ENCODE results near the gene GBX2.
"Not testable (repeated sequence)": the region's sequence is repeated elsewhere in the genome, so short reads cannot be mapped to it uniquely, and the experiment has no call there.

GBX2 gene

DNA sequence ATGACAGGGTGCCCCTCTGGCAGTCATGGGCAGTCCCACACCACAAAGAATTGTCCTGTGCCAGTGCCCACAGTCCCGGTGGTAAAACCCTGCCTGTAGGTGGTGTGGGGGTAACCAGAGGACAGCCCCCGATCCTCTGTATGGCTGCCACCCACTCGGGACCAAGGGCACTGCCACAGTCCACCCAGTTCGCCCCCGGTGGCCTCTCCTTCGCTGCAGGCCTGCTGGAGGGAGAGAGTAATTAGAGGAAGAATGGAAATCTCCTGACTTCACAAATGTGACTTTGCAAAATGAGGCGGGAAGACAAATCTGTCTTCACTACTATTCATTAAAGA, 11.4 kb downstream of the GBX2 start:
- no peak overlapping the region for H3K4me3 ChIP-seq (ENCODE audit: low read length)
- TF ChIP-seq, protein P1, sequence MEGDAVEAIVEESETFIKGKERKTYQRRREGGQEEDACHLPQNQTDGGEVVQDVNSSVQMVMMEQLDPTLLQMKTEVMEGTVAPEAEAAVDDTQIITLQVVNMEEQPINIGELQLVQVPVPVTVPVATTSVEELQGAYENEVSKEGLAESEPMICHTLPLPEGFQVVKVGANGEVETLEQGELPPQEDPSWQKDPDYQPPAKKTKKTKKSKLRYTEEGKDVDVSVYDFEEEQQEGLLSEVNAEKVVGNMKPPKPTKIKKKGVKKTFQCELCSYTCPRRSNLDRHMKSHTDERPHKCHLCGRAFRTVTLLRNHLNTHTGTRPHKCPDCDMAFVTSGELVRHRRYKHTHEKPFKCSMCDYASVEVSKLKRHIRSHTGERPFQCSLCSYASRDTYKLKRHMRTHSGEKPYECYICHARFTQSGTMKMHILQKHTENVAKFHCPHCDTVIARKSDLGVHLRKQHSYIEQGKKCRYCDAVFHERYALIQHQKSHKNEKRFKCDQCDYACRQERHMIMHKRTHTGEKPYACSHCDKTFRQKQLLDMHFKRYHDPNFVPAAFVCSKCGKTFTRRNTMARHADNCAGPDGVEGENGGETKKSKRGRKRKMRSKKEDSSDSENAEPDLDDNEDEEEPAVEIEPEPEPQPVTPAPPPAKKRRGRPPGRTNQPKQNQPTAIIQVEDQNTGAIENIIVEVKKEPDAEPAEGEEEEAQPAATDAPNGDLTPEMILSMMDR (conservative IDR thresholded peaks at IDR 0.05; ENCODE audit: low read depth, low read length), result no peak
- DNase-seq (ENCODE audit: low read depth), result no peak

DNA sequence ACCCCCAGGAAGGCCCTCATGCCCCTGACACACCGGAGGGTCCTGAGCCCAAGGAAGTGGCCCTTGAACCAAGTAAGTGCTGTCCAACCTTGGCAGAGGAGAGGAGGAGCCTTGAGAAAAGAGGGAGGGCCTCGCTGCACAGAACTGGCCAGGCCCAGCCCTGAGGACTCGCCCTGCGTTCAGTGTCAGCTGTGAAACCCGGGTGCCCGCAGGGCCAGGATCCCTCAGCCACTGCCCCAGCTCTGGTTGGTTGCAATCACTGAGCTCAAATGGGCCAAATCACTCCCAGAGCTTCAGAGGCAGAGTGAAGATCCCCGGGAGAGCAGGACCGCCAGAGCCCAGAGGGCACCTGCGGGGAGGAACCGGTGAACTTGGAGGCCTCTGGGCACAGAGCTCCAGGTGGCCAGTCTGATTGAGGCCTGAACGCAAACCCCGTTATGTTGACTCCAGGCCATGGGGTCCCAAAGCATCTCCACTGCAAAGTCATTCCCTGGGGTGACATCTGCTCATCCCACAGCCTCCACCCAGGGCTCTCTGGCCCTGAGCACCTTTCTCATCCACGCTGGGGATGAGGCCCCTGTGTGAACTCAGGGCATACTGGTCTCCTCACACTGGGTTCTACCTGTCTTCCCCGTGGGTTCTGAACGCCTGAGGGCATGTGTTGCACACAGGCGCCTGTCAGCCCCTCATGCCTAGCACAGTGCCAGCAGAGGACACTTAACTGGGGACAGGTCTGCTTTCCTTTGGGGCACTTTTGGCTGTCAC, 11.9 kb downstream of the GBX2 start:
- H3K4me3 ChIP-seq (ENCODE audit: low read length), result no peak overlapping the region
- TF ChIP-seq, protein P1 (conservative IDR thresholded peaks at IDR 0.05; ENCODE audit: low read depth, low read length), result no peak
- no peak for DNase-seq (ENCODE audit: low read depth)

DNA sequence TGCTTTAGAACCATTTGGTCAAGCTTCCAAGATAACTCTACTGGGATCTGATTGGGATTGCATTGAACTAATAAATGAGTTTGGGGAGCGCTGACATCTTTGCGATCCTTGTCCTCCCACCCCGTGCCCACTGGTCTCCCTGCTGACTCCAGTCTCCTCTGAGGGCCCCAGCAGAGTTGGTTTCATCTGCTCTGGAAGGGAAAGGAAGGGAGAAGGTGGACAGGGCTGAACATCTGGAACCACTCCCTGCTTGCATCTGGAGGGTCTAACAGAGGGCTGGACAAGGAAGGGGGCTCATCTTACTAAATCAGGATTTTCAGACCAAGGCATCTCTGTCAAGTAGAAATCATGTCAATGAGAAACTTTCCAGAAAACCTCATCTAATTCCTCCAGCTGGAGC, 12.8 kb downstream of the GBX2 start:
- no peak for DNase-seq (ENCODE audit: low read depth)
- TF ChIP-seq, protein P1 (conservative IDR thresholded peaks at IDR 0.05; ENCODE audit: low read depth, low read length), result no peak
- no peak overlapping the region for H3K4me3 ChIP-seq (ENCODE audit: low read length)

DNA sequence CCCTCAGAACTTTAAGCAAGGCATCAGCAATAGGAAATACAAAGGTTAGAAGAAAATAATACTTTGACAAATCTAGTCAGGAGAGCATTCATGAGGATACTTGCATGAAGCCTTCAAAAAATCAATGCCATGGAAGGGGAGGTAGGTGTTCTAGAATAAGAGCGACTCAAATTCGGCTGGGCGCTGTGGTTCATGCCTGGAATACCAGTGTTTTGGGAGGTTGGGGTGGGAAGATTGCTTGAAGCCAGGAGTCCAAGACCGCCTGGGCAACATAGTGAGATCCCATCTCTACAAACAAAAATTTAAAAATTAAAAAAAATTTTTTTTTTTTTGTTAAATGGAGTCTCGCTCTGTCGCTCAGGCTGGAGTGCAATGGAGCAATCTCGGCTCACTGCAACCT, 21.8 kb downstream of the GBX2 start:
- H3K4me3 ChIP-seq (ENCODE audit: low read length), result no peak overlapping the region

DNA sequence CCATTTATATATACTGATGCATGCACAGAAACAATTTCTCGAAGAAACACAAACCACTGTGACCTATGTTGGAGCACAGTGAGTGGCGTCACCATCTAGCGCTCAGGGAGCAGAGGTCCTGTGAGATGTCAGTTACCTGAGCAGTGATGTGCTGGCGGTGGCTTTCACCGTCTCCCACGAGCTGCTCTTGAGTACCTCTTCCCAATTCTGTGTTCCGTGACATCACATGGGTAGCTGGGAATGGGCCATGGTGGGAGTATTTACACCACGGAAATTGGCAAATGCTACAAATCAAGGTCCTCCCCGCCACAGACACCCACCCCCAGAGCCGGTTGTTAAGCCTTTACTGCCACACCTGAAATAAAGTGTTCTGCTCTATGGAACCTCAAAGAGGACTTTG, 24.4 kb downstream of the GBX2 start:
- H3K4me3 ChIP-seq (ENCODE audit: low read length), result no peak overlapping the region
- TF ChIP-seq, protein P1 (conservative IDR thresholded peaks at IDR 0.05; ENCODE audit: low read depth, low read length), result no peak
- no peak for DNase-seq (ENCODE audit: low read depth)

More for the DNA sequence above, 21.8 kb downstream of the GBX2 start:
- DNase-seq (ENCODE audit: low read depth), result no peak
- TF ChIP-seq, protein P1 (conservative IDR thresholded peaks at IDR 0.05; ENCODE audit: low read depth, low read length), result no peak

DNA sequence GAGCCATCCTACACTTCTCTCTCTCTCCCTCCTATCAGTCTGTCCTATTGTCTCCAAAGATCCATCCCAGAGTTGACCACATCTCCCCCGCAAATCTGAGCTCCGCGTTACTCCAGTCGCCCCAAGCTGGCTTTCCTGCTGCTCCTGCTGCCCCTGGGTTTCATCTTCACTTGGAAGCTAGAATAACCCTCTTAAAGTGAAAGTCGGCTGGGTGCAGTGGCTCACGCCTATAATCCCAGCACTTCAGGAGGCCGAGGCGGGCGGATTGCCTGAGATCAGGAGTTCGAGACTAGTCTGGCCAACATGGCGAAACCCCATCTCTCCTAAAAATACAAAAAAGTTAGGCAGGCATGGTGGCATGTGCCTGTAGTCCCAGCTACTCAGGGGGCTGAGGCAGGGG, 26.6 kb downstream of the GBX2 start:
- not testable (repeated sequence) for DNase-seq (ENCODE audit: low read depth); H3K4me3 ChIP-seq (ENCODE audit: low read length)

DNA sequence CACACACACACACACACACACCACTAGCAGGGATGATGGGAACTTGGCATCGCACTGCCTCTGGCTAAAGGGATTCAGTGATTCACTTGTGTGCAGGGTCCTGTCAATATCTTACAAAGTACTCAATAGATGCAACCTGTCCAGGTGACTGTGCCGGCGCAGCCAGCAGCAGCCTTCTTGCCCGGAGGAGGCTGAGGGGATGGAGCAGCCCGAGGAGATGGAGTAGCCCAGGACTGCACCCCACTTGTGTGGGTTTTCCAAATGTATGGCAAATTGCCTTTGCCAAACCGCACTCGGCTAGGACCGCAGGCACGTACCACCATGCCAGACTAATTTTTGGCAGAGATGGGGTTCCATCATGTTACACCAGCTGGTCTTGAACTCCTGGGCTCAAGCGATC, 31.1 kb downstream of the GBX2 start:
- DNase-seq (ENCODE audit: low read depth), result no peak
- TF ChIP-seq, protein P1 (conservative IDR thresholded peaks at IDR 0.05; ENCODE audit: low read depth, low read length), result no peak
- no peak overlapping the region for H3K4me3 ChIP-seq (ENCODE audit: low read length)
